Measurements from ENCODE around the gene MDGA2.

DNA sequence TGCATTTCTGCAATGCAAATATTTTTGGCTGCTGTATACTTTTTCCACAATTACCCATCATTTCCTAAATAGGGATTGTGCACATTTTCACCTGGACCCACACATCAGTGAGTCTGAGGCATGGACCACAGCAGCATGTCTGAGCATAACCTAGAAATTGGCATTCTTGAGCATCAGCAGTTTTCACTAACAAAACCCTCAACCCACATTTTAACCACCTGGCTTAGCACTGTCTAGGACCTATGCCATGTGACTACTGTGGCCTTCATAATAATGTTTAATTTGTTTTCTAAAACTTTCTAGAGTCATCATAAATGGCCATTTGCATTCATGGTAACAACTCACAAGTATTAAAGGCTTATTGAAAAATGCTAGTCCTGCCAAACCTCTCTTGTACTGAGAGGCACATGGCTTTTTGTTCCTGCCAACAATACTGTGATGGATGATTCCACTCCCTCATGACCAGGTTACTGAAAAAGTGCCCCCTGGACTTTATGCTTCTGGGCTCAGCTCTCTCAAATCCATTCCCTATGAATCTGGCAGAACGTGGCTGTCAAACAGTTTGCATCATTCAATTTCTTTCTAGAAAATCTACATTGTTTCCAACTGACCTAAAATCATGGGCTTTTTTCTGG is 240.0 kb downstream of the MDGA2 start:
- no peak for TF ChIP-seq EP300 (IDR thresholded peaks at IDR 0.05; ENCODE audit: borderline replicate concordance)
- TF ChIP-seq CREB1 (IDR thresholded peaks at IDR 0.05; ENCODE audit: low read depth) = no peak
- TF ChIP-seq, protein P1, sequence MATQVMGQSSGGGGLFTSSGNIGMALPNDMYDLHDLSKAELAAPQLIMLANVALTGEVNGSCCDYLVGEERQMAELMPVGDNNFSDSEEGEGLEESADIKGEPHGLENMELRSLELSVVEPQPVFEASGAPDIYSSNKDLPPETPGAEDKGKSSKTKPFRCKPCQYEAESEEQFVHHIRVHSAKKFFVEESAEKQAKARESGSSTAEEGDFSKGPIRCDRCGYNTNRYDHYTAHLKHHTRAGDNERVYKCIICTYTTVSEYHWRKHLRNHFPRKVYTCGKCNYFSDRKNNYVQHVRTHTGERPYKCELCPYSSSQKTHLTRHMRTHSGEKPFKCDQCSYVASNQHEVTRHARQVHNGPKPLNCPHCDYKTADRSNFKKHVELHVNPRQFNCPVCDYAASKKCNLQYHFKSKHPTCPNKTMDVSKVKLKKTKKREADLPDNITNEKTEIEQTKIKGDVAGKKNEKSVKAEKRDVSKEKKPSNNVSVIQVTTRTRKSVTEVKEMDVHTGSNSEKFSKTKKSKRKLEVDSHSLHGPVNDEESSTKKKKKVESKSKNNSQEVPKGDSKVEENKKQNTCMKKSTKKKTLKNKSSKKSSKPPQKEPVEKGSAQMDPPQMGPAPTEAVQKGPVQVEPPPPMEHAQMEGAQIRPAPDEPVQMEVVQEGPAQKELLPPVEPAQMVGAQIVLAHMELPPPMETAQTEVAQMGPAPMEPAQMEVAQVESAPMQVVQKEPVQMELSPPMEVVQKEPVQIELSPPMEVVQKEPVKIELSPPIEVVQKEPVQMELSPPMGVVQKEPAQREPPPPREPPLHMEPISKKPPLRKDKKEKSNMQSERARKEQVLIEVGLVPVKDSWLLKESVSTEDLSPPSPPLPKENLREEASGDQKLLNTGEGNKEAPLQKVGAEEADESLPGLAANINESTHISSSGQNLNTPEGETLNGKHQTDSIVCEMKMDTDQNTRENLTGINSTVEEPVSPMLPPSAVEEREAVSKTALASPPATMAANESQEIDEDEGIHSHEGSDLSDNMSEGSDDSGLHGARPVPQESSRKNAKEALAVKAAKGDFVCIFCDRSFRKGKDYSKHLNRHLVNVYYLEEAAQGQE (IDR thresholded peaks at IDR 0.05; ENCODE audit: low read depth) = no peak
- no peak for TF ChIP-seq TEAD4 (IDR thresholded peaks at IDR 0.05)
- TF ChIP-seq RAD21 (IDR thresholded peaks at IDR 0.05; ENCODE audit: low read depth) = no peak
- TF ChIP-seq ZBTB7A (IDR thresholded peaks at IDR 0.05; ENCODE audit: low read depth) = no peak
- TF ChIP-seq, protein P2, sequence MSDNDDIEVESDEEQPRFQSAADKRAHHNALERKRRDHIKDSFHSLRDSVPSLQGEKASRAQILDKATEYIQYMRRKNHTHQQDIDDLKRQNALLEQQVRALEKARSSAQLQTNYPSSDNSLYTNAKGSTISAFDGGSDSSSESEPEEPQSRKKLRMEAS (IDR thresholded peaks at IDR 0.05) = no peak
- TF ChIP-seq YY1 (IDR thresholded peaks at IDR 0.05; ENCODE audit: low read depth) = no peak
